Fibroblast of the aortic adventitia (primary cell): ENCODE measurements around the gene PLXDC1. TPM values are rescaled to one million over a fixed set of nuclear protein-coding genes. Genes with fewer than 3 reads are reported as not detected.

Experiments used
- DNase-seq: peaks from one replicate; pipeline ENCODE4 v3.0.0-alpha.2; 2010; ENCODE audit warnings: low read depth
- H3K4me3 ChIP-seq: 2 replicates; pipeline ENCODE4 v1.5.1; 2011; ENCODE audit warnings: low read depth, mild to moderate bottlenecking, control low read depth, low read length, moderate library complexity
- CTCF ChIP-seq: IDR thresholded peaks from 2 replicates; pipeline ENCODE4 v1.5.1; 2011; ENCODE audit warnings: mild to moderate bottlenecking, low read length, control low read depth, inconsistent platforms; ENCODE audit not compliant: insufficient read depth
- total RNA-seq: library from RNA; depleted of rRNA; stranded (reverse); fragments of >200 nt; gene quantifications from 2 replicates; pipeline ENCODE4 v1.2.3, GENCODE V29; 2012; ENCODE audit warnings: low replicate concordance

PLXDC1 gene
- total RNA-seq, 1 donor = 3.3 TPM

GRCh38 chr17:39116224-39116623 is 35.2 kb downstream of the PLXDC1 start:
- TF ChIP-seq CTCF = no peak
- H3K4me3 ChIP-seq = no peak overlapping the region
- no peak for DNase-seq

GRCh38 chr17:39115135-39115534 is 36.3 kb downstream of the PLXDC1 start:
- peak; percentile 49 for DNase-seq
- no peak for TF ChIP-seq CTCF
- H3K4me3 ChIP-seq = no peak overlapping the region

GRCh38 chr17:39114723-39115122 is 36.7 kb downstream of the PLXDC1 start:
- H3K4me3 ChIP-seq = no peak overlapping the region
- peak; percentile 29 for DNase-seq
- no peak for TF ChIP-seq CTCF

GRCh38 chr17:39113871-39114270 is 37.6 kb downstream of the PLXDC1 start:
- no peak for TF ChIP-seq CTCF
- DNase-seq = no peak
- H3K4me3 ChIP-seq = no peak overlapping the region

- TF ChIP-seq CTCF = no peak
- DNase-seq = no peak
These were observed 40.9 kb downstream of the PLXDC1 start for GRCh38 chr17:39110435-39111136.

GRCh38 chr17:39108461-39109375 is 42.7 kb downstream of the PLXDC1 start:
- no peak for TF ChIP-seq CTCF
- DNase-seq = no peak
- H3K4me3 ChIP-seq = no peak overlapping the region

More at GRCh38 chr17:39110435-39111136, 40.9 kb downstream of the PLXDC1 start:
- no peak overlapping the region for H3K4me3 ChIP-seq
